AG10803 (cell line): ENCODE results near the gene LAMA3.

ENCODE experiments used
- DNase-seq: peaks from one replicate; pipeline ENCODE4 v3.0.0; 2010; ENCODE audit warnings: low read depth
- H3K4me3 ChIP-seq: 2 replicates; pipeline ENCODE4 v1.5.1; 2011; ENCODE audit warnings: mild to moderate bottlenecking, low read length, control low read depth
- TF ChIP-seq, protein P1 (sequence below): conservative IDR thresholded peaks from 2 replicates; pipeline ENCODE4 v1.5.1; 2011; ENCODE audit warnings: mild to moderate bottlenecking, low read length, control low read depth, inconsistent platforms

The LAMA3 gene

DNA sequence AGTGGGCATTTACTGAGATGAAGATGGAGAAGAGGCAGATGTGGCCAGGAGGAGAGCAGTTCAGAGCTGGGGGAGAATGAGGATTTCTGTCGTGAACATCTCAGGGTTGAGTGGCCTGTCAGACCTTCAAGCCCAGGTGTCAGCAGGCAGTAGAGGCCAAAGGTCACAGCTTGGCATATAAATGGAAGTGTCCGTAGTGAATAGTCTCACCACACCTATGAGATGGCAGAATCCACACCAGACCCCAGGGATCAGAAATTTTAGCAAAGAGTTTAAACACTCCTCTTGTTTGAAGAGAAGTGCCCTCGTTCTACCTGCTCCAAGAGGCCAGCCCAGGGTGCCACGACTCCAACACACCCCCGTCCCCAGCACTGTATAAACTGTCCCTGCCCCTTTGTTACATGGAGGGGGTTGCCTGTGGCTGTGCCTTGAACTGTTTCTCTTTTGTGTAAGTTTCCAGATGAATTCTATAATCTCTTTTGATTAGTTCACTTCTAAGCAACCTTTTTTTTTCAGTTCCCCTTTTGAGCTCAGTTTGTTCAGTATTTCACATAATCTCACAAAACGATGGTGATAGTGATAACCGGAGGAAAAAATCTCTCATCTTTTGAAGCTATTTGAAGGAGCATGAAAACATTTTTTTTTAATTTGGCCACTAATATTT lies 256.3 kb downstream of the LAMA3 start:
- H3K4me3 ChIP-seq = no peak overlapping the region
- TF ChIP-seq, protein P1, sequence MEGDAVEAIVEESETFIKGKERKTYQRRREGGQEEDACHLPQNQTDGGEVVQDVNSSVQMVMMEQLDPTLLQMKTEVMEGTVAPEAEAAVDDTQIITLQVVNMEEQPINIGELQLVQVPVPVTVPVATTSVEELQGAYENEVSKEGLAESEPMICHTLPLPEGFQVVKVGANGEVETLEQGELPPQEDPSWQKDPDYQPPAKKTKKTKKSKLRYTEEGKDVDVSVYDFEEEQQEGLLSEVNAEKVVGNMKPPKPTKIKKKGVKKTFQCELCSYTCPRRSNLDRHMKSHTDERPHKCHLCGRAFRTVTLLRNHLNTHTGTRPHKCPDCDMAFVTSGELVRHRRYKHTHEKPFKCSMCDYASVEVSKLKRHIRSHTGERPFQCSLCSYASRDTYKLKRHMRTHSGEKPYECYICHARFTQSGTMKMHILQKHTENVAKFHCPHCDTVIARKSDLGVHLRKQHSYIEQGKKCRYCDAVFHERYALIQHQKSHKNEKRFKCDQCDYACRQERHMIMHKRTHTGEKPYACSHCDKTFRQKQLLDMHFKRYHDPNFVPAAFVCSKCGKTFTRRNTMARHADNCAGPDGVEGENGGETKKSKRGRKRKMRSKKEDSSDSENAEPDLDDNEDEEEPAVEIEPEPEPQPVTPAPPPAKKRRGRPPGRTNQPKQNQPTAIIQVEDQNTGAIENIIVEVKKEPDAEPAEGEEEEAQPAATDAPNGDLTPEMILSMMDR = no peak
- DNase-seq = no peak

DNA sequence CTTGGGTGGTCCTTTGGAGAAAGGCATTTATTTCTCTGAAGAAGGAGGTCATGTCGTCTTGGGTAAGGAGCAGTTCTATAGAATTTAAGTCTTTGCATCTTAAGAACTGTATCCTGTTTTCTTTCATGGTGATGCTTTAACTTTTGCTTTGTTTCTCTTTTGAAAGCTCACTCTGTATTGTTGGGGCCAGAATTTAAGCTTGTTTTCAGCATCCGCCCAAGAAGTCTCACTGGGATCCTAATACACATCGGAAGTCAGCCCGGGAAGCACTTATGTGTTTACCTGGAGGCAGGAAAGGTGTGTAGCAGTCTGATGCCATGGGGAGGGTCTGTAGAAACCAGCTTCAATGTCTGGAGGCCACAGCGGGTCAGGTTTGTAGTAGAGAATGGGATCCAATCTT lies 260.6 kb downstream of the LAMA3 start:
- TF ChIP-seq, protein P1 = no peak
- H3K4me3 ChIP-seq = no peak overlapping the region
- no peak for DNase-seq

DNA sequence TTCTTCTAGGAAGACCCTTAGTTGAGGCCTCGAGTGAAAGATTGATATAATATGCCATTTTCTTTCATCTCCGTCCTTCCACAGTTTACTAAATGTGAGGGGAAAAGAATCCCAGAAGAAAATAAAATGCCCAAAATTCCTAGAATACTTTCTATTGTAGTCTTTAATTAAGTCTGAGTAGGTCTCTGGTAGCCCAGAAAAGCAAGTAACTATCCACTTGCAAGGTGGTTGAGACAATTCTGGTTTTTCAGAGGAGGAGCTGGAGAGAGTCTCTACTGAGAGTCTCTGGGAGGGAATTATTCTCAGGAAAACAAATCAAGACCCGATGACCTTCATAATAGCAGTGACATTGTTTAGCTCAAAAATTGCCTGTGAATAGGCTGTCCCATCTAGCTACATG lies 261.4 kb downstream of the LAMA3 start:
- DNase-seq = no peak
- TF ChIP-seq, protein P1 = no peak

DNA sequence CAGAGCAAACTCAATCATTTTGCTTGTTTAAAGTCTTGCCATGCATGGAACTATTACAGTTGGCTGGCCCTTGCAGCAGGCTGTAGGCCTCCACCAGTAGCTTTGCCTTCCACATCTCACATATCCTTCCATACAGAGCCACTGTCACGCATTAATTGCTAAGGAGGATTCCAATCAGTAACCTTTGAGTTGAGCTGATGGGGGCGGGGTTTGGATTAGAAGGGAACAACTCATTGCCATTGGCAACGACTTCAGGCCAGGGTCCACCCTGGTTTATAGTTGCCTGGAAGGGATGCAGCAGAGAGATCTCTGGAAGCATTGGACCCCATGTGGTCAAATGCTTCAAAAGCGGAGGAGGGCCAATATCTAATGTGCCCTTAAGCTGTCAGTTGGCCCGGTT lies 262.0 kb downstream of the LAMA3 start:
- no peak overlapping the region for H3K4me3 ChIP-seq
- TF ChIP-seq, protein P1 = no peak
- DNase-seq = no peak

More for the DNA sequence above, 261.4 kb downstream of the LAMA3 start:
- no peak overlapping the region for H3K4me3 ChIP-seq

DNA sequence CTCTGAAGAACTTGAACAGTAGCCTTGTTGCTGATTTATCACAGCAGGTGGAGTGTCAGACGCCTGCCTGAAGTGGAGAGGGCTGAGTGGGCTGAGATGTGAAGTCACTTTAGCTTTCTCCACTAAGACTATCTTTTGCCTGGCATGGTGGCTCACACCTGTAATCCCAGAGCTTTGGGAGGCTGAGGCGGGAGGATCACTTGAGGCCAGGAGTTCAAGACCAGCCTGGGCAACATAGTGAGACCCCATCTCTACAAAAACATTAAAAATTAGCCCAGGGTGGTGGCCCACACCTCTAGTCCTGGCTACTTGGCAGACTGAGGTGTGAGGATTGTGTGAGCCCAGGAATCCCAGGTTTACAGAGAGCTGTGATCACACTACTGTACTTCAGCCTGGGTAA lies 264.7 kb downstream of the LAMA3 start:
- H3K4me3 ChIP-seq = no peak overlapping the region
- no peak for DNase-seq
- TF ChIP-seq, protein P1 = no peak

DNA sequence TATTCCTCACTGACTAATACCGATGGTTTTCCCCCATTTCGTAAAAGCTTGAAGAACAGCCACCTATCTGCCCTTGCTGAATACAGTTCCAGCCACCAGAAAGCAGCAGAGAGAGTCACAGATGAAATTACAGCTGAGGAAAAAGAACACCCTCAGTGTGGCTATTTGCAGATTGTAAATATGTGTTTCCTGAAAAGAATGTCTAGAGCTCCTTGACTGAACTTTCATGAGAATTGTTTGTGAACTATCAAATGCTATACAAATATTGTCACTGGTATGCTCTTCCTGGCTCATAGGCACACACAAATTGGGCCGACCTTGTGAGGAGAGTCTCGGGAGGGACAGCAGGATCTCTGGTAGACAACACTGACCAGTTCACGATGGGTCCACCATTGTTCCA lies 267.2 kb downstream of the LAMA3 start:
- TF ChIP-seq, protein P1 = no peak
- DNase-seq = no peak
- H3K4me3 ChIP-seq = no peak overlapping the region

DNA sequence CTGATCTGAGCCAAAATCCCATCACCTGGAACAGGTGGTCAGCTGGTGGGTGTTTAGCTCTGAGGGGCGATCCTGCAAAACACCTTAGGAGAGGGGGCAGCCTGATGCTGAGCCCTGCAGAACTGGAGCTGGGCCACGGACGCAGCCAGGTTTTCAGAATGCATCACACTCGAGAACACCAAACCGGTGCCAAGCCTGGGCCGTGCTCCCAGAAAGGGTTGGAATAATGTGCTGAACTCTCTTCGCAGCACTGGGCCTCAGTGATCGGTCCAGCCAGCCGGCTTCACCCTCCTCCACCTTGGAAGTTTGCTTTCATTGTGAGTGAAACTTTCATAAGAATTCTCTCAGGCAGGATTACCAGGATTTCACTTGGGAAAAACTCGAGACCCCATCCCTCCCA lies 268.8 kb downstream of the LAMA3 start:
- no peak overlapping the region for H3K4me3 ChIP-seq
- TF ChIP-seq, protein P1 = no peak
- peak; percentile 39 for DNase-seq
